DND-41 (cell line): ENCODE data around the gene TTLL6.

Experiments used
- EZH2 ChIP-seq: IDR thresholded peaks from 3 replicates; pipeline ENCODE4 v1.6.1; 2012; ENCODE audit warnings: borderline replicate concordance, low read depth, mild to moderate bottlenecking, moderate library complexity, low read length, inconsistent platforms; ENCODE audit not compliant: severe bottlenecking
- TF ChIP-seq, protein P1 (sequence below): IDR thresholded peaks from 2 replicates; pipeline ENCODE4 v1.5.1; 2012; ENCODE audit warnings: borderline replicate concordance, low read length, moderate library complexity, mild to moderate bottlenecking; ENCODE audit not compliant: poor library complexity, severe bottlenecking; ENCODE audit errors: extremely low read depth

- TF ChIP-seq, protein P1, sequence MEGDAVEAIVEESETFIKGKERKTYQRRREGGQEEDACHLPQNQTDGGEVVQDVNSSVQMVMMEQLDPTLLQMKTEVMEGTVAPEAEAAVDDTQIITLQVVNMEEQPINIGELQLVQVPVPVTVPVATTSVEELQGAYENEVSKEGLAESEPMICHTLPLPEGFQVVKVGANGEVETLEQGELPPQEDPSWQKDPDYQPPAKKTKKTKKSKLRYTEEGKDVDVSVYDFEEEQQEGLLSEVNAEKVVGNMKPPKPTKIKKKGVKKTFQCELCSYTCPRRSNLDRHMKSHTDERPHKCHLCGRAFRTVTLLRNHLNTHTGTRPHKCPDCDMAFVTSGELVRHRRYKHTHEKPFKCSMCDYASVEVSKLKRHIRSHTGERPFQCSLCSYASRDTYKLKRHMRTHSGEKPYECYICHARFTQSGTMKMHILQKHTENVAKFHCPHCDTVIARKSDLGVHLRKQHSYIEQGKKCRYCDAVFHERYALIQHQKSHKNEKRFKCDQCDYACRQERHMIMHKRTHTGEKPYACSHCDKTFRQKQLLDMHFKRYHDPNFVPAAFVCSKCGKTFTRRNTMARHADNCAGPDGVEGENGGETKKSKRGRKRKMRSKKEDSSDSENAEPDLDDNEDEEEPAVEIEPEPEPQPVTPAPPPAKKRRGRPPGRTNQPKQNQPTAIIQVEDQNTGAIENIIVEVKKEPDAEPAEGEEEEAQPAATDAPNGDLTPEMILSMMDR, result no peak
- TF ChIP-seq EZH2, result no peak
Measured at GRCh38 chr17:48819466-48819865, 2.4 kb upstream of the TTLL6 start.
